ENCODE results near the gene TMEM121B. TPM values are rescaled to one million over a fixed set of nuclear protein-coding genes. Genes with fewer than 3 reads are reported as not detected.

Gene TMEM121B
- total RNA-seq, 1 experiment from 2014 or later, result 2.2 TPM

- DNase-seq, result no peak
- H3K27me3 ChIP-seq (ENCODE audit: control insufficient read depth, insufficient read depth, low read length), result peaks cover 16% of the 10 kb centered on the region; the same call in 1 of the 2 replicates
- peak overlapping the region; percentile 57 for H3K4me3 ChIP-seq (ENCODE audit: insufficient read depth, low read depth, low read length)
- no peaks in the 10 kb centered on the region for H3K36me3 ChIP-seq (replicated peaks; ENCODE audit: control insufficient read depth, insufficient read depth, low read length)
These were observed 388 bp downstream of the TMEM121B start for GRCh38 chr22:17120711-17121232.

- peak overlapping the region; percentile 57; the same call in 1 of the 2 replicates for H3K4me3 ChIP-seq (ENCODE audit: insufficient read depth, low read depth, low read length)
- peak; percentile 95 for DNase-seq
- H3K36me3 ChIP-seq (replicated peaks; ENCODE audit: control insufficient read depth, insufficient read depth, low read length), result no peaks in the 10 kb centered on the region
- H3K27me3 ChIP-seq (ENCODE audit: control insufficient read depth, insufficient read depth, low read length), result peaks cover 16% of the 10 kb centered on the region; the same call in 1 of the 2 replicates
These were observed 879 bp downstream of the TMEM121B start for GRCh38 chr22:17120281-17120680.

- peak; percentile 90 for DNase-seq
- H3K4me3 ChIP-seq (ENCODE audit: insufficient read depth, low read depth, low read length), result peak overlapping the region; percentile 2; the same call in 1 of the 2 replicates
These were observed 1.5 kb downstream of the TMEM121B start for GRCh38 chr22:17119481-17120202.

GRCh38 chr22:17118342-17118741 is 2.8 kb downstream of the TMEM121B start:
- no peaks in the 10 kb centered on the region for H3K36me3 ChIP-seq (replicated peaks; ENCODE audit: control insufficient read depth, insufficient read depth, low read length)
- peaks cover 16% of the 10 kb centered on the region; the same call in 1 of the 2 replicates for H3K27me3 ChIP-seq (ENCODE audit: control insufficient read depth, insufficient read depth, low read length)
- H3K4me3 ChIP-seq (ENCODE audit: insufficient read depth, low read depth, low read length), result no peak overlapping the region
- no peak for DNase-seq

More at GRCh38 chr22:17119481-17120202, 1.5 kb downstream of the TMEM121B start:
- H3K27me3 ChIP-seq (ENCODE audit: control insufficient read depth, insufficient read depth, low read length), result peaks cover 16% of the 10 kb centered on the region; the same call in 1 of the 2 replicates
- no peaks in the 10 kb centered on the region for H3K36me3 ChIP-seq (replicated peaks; ENCODE audit: control insufficient read depth, insufficient read depth, low read length)

GRCh38 chr22:17117890-17118289 is 3.3 kb downstream of the TMEM121B start:
- no peak for DNase-seq
- H3K27me3 ChIP-seq (ENCODE audit: control insufficient read depth, insufficient read depth, low read length), result peaks cover 16% of the 10 kb centered on the region; the same call in 1 of the 2 replicates
- no peak overlapping the region for H3K4me3 ChIP-seq (ENCODE audit: insufficient read depth, low read depth, low read length)
- H3K36me3 ChIP-seq (replicated peaks; ENCODE audit: control insufficient read depth, insufficient read depth, low read length), result no peaks in the 10 kb centered on the region

- peaks cover 15% of the 10 kb centered on the region; the same call in 1 of the 2 replicates for H3K27me3 ChIP-seq (ENCODE audit: control insufficient read depth, insufficient read depth, low read length)
- DNase-seq, result no peak
These were observed 3.8 kb downstream of the TMEM121B start for GRCh38 chr22:17117400-17117799.

GRCh38 chr22:17116572-17117330 is 4.4 kb downstream of the TMEM121B start:
- Histone ChIP-seq H3K36me3 (replicated peaks; ENCODE audit: control insufficient read depth, insufficient read depth, low read length) (no peaks in the 10 kb centered on the region), H3K27me3 (ENCODE audit: control insufficient read depth, insufficient read depth, low read length) (peaks cover 10% of the 10 kb centered on the region; the same call in 1 of the 2 replicates), H3K4me3 (ENCODE audit: insufficient read depth, low read depth, low read length) (no peak overlapping the region)
- DNase-seq, result peak; percentile 23

More at GRCh38 chr22:17117400-17117799, 3.8 kb downstream of the TMEM121B start:
- H3K36me3 ChIP-seq (replicated peaks; ENCODE audit: control insufficient read depth, insufficient read depth, low read length), result no peaks in the 10 kb centered on the region
- no peak overlapping the region for H3K4me3 ChIP-seq (ENCODE audit: insufficient read depth, low read depth, low read length)

- H3K4me3 ChIP-seq (ENCODE audit: insufficient read depth, low read depth, low read length), result no peak overlapping the region
These were observed 5.1 kb downstream of the TMEM121B start for GRCh38 chr22:17115945-17116565.

GRCh38 chr22:17115236-17115635 is 5.9 kb downstream of the TMEM121B start:
- peak; percentile 8 for DNase-seq
- no peaks in the 10 kb centered on the region for H3K36me3 ChIP-seq (replicated peaks; ENCODE audit: control insufficient read depth, insufficient read depth, low read length)
- H3K27me3 ChIP-seq (ENCODE audit: control insufficient read depth, insufficient read depth, low read length), result peaks cover 8% of the 10 kb centered on the region; the same call in 1 of the 2 replicates
- H3K4me3 ChIP-seq (ENCODE audit: insufficient read depth, low read depth, low read length), result no peak overlapping the region

More at GRCh38 chr22:17115945-17116565, 5.1 kb downstream of the TMEM121B start:
- DNase-seq, result no peak
- Histone ChIP-seq H3K27me3 (ENCODE audit: control insufficient read depth, insufficient read depth, low read length) (peaks cover 8% of the 10 kb centered on the region; the same call in 1 of the 2 replicates), H3K36me3 (replicated peaks; ENCODE audit: control insufficient read depth, insufficient read depth, low read length) (no peaks in the 10 kb centered on the region)

GRCh38 chr22:17114898-17115235 is 6.3 kb downstream of the TMEM121B start:
- peak; percentile 6 for DNase-seq
- Histone ChIP-seq H3K27me3 (ENCODE audit: control insufficient read depth, insufficient read depth, low read length) (peaks cover 5% of the 10 kb centered on the region; the same call in 1 of the 2 replicates), H3K4me3 (ENCODE audit: insufficient read depth, low read depth, low read length) (no peak overlapping the region), H3K36me3 (replicated peaks; ENCODE audit: control insufficient read depth, insufficient read depth, low read length) (no peaks in the 10 kb centered on the region)

GRCh38 chr22:17114173-17114897 is 6.8 kb downstream of the TMEM121B start:
- Histone ChIP-seq H3K27me3 (ENCODE audit: control insufficient read depth, insufficient read depth, low read length) (peaks cover 2% of the 10 kb centered on the region; the same call in 1 of the 2 replicates), H3K4me3 (ENCODE audit: insufficient read depth, low read depth, low read length) (no peak overlapping the region), H3K36me3 (replicated peaks; ENCODE audit: control insufficient read depth, insufficient read depth, low read length) (no peaks in the 10 kb centered on the region)
- peak; percentile 19 for DNase-seq

GRCh38 chr22:17113600-17113999 is 7.6 kb downstream of the TMEM121B start:
- Histone ChIP-seq H3K27me3 (ENCODE audit: control insufficient read depth, insufficient read depth, low read length) (no peaks in the 10 kb centered on the region), H3K4me3 (ENCODE audit: insufficient read depth, low read depth, low read length) (no peak overlapping the region), H3K36me3 (replicated peaks; ENCODE audit: control insufficient read depth, insufficient read depth, low read length) (no peaks in the 10 kb centered on the region)
- DNase-seq, result peak; percentile 27

GRCh38 chr22:17112491-17113042 is 8.6 kb downstream of the TMEM121B start:
- Histone ChIP-seq H3K27me3 (ENCODE audit: control insufficient read depth, insufficient read depth, low read length) (no peaks in the 10 kb centered on the region), H3K36me3 (replicated peaks; ENCODE audit: control insufficient read depth, insufficient read depth, low read length) (no peaks in the 10 kb centered on the region), H3K4me3 (ENCODE audit: insufficient read depth, low read depth, low read length) (no peak overlapping the region)
- peak; percentile 28 for DNase-seq

Measured in H7 (cell line).